Fibroblast of skin of back (primary cell): Measurements from ENCODE around the gene FILIP1L.
"Not testable (repeated sequence)": the region's sequence is repeated elsewhere in the genome, so short reads cannot be mapped to it uniquely, and the experiment has no call there.

Source experiments
- DNase-seq: peaks from one replicate; pipeline ENCODE4 v3.0.0-alpha.2; 2013

The FILIP1L gene

DNA sequence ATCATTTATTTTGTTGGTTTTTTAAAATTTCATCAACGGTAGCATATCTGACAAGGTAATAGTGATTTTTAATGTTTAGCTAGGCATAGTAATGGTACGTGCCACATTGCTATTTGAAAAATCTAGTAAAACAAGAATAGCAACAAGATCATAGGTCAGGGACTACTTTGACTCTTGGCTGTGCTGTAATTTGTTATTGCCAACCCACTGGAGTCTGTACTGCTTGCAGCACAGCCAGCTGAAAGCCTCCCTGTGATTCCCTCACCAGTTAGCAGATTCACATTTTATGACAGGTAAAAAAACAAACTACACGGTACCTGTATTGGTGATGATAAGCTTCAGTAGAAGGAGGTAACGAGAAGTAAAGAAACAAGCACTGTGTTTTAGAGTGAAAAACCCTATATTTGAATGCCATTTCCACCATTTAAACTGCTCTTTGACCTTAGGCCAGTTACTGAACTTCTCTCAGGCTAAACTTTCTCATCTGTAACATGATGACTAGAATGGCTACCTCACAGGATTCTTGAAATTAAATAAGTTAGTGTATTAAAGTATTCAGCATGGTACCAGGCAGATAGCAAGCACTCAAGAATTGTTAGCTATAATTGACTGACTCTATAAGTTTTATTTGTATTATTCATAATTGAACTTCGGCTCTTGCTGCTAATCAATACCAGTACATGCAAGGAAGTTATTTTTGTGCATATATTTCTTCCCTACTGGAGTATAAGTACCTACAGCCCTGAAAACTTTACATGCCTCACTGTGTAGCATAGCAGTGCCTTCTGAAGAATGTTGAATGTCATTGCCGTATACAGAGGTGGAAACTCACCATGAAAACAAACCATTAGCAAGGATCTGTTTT, 16.1 kb downstream of the FILIP1L start:
- no peak for DNase-seq

DNA sequence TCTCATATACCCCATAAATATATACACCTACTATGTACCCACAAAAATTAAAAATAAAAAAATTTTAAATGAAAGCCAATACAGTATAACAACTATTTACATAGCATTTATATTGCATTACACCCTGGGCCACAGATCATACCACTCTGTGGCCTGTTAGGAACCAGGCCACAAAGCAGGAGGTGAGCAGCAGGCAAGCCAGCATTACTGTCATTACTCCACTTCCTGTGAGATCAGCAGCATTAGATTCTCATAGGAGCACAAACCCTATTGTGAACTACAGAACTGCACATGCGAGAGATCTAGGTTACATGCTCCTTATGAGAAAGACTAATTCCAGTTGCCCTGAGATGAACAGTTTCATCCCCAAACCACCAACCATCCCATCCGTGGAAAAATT, 17.4 kb downstream of the FILIP1L start:
- no peak for DNase-seq

DNA sequence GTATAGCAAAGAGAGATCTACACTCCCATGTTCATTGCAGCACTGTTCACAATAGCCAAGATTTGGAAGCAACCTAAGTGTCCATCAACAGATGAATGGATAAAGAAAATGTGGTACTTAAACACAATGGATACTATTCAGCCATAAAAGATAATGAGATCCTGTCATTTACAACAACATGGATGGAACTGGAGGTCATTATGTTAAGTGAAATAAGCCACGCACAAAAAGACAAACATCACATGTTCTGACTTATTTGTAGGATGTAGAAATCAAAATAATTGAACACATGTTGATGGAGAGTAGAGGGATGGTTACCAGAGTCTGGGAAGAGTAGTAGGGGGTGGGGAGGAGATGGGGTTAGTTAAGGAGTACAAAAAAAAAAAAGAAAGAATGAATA, 18.0 kb downstream of the FILIP1L start:
- DNase-seq, result not testable (repeated sequence)

DNA sequence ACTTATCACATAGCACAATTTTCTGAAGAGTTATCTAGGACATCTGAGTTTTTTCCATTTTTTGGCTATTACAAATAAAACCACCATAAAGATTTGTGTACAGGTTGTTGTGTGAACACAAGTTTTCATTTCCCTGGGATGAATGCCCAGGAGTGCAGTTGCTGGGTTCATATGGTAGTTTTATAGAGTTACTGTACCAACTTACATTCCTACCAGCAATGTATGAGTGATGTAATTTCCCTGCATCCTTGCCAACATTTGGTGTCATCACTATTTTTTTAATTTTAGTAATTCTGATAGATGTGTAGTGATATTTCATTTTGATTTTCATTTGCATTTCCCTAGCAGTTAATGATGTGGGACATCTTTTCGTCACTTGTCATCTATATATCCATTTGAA, 20.5 kb downstream of the FILIP1L start:
- peak; percentile 58 for DNase-seq

DNA sequence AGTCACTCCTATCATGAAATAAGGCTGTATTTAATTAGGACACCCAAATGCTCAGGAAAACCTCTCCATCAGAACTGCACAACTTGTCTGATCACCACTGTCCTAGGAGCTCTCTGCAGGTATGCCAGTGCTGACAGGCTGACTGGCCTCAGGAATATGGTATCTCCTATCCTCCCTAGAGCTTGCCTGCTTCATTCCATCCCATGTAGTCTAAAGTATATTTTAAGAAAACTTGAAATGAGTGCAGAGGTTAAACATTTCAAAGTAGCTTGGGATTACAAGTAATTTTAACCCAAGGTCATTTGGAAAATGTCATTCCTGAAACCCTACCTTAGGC, 23.7 kb downstream of the FILIP1L start:
- DNase-seq, result no peak

DNA sequence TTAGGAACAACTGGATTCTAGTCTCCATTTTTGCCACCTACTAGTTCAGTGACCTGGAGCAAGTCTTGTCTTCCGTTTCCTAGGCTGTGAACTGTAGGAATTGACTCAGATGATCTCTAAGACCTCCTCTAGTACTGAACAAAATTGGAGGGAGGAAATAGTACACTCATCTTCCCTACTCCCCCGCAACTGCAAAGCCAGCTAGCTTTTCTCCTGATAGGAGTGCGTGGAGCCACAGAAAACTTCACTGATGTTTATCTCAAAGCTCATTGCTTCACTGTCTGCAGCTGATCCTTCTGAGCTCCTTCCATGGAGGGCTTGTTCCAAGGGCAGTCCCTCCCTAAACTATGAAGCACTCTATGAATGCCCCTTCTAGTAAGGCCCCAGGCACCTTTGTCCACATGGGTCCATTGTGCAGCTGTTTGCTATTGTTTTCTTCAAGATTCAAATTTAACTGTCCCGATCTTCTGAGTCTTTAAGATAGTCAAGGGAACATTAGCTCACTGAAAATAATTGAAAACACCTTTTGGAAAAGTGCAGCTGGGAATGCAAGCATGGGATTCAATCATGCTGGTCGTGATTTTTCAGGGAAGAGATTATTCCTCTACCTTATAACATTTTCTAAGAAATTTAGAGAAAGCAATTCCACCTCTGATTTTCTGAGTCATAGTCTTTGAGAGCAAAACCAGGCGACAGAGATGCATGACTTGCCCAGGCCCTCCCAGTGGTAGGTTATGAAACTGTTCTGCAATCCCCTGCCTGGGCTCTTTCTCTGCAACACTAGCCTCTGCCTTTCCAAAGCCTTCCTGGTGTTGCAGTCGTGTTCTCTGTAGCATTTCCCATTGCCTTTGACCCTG, 24.3 kb downstream of the FILIP1L start:
- DNase-seq, result peak; percentile 66

DNA sequence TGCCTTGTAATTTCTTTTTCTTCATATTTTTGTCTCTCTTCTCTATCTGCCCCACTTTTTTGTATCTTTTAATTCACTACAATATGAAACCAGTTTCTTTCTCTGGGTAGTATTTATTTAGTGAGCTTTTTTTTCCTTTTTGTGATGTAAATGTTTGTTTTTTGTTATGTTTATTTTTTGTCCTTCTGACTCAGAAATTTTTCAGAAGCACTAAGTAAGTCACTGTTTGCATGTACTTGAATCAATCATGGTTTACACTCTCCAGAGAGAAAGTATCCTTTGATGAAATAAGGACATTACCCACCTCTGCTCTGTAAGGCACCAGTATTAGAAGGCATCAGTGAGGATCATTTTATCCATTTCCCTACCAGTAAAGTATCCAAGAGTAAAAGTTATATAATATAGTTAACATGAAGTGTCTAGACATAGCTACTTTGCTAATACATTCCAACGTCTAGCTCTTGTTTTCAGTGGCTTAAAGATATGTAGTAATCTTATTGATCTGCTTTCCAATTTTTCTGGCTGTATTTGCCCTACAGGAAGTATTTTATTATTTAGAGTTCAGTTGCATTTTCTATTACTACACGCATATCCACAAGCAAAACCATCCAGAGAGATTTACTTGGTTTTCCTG, 25.4 kb downstream of the FILIP1L start:
- no peak for DNase-seq

DNA sequence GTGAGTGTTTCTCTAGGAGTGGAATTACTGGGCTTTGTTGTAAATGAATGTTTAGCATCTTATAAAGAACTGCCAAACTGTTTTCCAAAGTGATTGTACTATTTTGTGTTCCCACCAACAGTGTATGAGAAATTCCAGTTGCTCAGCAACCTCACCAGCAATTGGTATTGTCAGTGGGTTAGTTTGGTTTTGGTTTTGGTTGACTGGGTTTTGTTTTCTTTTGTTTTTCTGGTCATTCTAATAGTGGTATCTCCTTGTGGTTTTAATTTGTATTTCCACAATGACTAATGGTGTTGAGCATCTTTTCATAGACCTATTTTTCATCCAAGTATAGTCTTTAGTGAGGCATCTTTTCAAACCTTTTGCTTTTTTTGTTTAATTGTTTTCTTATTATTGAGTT, 27.1 kb downstream of the FILIP1L start:
- peak; percentile 90 for DNase-seq

DNA sequence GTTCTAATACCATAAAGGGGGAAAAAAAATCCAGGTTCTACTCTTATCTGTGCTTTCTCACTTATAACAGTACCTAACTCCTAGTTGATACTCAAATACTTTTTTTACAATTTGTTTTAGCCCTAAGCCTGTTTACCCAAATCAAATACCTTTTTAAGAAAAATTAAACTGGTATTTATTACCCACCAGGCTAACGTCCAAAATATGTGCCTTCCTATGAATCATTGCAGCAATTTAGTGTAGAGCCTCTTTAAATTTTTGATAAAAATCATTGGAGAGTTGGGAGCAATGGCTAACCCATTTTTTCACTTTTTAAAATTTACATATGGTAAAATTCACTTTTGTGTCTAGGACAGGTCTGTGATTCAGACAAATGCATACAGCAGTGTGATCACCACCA, 27.9 kb downstream of the FILIP1L start:
- DNase-seq, result no peak

DNA sequence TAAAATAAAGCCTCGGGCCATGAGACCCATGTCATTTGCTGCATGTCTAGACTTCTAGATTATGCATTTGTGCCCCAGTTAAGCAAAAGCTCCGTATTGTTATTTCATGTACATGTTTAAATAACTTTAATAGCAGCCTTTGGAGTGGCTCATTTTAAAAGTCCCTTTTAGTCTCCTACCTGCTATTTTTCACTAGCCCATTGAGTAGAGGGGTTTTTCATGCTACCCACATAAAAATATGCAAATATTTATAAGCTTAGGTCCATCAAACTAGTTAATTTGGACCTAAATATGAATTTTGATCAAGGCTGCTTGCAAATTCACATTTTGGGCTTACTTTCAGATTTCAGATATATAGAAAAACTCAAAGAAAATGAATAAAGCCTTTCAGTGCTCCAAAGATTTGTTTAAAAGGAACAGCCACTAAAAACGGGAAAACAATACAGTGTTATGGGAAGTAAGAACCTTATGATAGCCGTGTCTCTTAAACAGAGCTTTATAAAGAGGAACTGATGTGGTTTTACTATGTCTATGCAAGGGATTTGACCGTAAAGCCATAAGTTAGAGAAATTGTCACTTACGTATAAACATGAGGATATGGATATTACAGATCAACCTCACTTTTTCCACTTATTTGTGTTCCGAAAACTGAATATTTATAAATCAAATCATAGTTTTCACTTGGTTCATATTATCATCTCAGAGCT, 30.0 kb downstream of the FILIP1L start:
- no peak for DNase-seq

DNA sequence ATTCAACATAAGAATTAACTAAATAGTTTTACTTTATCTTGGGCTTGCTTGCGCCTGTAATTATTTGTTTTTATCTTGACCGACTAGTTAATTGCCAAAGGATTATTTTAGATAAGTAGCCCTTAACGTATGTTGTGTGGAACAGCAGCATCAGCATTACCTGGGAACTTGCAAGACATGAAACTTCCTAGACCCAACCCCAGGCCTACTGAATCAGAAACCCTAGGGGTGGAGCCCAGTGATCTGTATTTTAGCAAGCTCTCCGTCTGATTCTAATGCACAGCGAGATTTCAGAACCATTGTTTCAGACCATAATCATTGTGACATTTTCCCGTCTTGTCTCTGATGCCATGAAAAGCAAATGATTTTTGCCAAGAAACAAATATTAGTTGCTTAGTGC, 31.1 kb downstream of the FILIP1L start:
- no peak for DNase-seq

DNA sequence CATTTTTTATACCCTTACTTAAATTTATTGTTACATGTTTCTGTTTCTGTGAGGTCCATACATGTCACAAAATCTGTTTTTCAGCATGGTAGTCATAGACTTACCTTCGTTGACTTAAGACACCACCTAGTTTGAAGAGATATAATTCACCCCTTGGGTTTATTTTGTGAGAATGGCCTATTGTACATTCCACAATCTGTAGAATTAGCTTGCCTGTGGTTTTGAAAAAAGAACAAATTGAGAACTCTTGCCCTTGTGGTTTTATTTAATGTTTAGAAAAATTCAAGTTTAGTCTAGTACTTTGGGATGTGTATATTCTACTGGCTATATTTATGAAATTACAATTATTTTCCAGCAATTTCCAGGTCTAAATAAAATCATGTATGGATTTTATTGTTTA, 31.6 kb downstream of the FILIP1L start:
- peak; percentile 50 for DNase-seq

DNA sequence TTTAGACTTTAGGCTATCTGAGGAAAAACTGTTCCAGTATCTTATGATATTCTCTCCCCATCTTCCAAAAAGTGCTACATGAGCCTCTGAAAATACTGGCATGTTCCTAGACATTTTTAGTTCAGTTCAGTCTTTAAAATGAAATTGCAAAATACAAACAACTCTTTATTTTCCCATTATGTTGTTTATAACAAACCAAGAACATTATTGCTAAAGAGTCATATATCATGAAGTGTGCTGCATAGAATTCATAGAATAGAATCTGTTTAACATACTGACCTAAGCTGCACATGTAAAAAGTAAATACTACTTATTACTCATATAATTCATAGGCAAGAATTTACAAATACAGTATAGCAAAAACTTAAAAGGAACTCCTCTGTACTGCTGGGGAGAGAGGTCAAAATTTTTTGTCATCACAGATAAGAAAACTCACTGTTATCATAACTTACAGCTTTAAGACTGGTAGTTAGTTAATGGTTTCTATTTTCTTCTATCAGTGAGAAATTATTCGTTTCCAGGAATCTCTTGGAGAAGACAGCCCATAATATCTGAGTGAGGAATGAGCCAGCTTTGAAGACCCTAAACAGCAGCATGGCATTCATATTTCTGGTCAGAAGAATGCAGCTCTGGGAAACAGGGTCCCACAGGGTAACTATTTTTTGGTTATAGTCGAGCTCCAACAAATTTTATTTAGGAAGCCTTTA, 32.2 kb downstream of the FILIP1L start:
- peak; percentile 57 for DNase-seq

DNA sequence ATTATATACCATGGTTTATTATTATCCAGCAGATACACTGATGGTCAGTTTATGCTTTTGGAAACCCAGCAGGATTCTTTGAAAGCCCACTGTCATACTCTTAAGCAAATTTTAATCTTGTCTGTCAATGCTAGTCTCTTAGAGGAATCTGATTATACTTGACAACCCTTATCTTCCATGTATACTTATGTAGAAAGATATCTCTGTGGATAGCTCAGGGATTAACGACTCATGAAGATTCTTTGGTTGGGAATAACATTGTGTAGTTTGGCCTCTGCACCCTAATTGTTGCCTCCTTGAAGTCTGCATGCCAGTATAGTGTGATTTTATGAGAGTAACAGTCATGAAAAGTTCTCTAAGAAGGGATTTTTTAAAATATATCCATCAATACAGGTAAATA, 33.0 kb downstream of the FILIP1L start:
- peak; percentile 50 for DNase-seq

DNA sequence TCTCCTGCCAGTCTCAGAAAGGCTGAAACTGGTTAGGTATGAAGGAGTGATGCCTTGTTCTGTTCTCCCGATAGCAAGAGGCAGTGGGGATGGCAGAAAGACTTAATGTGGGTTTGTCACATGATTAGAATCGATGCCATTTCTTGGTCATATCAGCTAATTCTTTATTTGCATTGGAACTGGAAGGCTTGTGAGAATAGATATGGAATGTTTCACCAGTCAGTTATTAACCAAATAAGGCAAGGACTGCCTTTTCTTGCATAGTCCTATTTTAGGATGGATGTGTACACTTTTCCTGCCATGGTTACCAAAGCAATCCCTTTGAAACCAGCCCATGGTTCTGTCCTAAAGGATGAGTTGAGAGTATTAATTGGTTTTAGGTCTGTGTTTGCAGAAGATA, 33.7 kb downstream of the FILIP1L start:
- DNase-seq, result peak; percentile 93

DNA sequence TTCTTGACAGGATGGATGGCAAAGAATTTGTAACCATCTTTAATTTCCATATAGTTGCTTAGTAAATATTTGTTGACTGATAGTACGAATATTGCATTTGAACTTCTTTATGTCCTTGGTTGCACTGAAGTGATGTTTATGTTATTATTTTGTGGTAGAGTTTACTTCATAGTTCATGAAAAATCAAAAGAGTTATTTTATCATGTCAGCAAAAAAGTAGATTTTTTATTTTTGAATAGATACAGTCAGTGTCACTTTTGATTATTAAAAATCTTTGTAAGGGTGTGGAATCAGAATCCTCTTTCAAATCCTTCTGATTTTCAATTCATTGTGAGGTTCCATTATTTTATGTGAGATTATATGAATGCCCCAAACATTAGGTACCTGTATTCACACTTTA, 35.0 kb downstream of the FILIP1L start:
- DNase-seq, result no peak

DNA sequence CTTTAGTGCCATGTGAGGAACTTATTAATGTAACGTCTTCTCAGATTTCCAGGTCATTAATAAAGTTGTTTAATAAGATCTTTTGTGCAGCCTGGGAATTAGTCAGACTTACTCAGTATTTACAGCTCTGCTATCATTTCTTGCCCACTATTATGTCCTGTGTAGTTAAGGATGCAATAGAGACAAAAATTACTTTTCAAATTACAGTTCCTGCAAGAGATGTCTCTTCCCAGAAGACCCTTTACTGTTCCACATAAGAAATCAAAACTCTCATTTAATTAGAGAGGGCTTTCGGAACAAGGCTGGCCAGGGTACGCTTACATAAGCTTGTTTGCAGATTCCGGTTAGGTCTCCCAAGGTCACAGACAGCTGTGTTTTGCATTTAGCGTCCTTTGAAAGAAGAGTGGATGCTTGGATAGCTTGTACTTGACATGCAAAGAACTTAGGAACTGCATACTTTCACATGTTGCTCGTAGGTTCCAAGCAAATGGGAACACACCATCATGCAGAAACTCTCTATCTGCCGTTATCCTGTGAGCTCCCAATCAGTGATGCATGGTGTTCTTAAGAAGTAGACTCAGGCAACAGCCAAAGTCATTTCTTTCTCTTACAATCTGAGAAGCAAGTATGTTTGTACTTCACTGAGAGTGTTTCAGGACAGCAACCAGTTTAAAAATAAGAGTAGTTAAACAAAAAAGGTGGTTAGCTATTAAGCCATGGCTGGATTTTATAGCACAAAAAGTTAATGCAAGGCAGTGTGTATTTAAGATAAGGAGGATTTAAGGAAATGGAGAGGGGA, 37.4 kb downstream of the FILIP1L start:
- no peak for DNase-seq

DNA sequence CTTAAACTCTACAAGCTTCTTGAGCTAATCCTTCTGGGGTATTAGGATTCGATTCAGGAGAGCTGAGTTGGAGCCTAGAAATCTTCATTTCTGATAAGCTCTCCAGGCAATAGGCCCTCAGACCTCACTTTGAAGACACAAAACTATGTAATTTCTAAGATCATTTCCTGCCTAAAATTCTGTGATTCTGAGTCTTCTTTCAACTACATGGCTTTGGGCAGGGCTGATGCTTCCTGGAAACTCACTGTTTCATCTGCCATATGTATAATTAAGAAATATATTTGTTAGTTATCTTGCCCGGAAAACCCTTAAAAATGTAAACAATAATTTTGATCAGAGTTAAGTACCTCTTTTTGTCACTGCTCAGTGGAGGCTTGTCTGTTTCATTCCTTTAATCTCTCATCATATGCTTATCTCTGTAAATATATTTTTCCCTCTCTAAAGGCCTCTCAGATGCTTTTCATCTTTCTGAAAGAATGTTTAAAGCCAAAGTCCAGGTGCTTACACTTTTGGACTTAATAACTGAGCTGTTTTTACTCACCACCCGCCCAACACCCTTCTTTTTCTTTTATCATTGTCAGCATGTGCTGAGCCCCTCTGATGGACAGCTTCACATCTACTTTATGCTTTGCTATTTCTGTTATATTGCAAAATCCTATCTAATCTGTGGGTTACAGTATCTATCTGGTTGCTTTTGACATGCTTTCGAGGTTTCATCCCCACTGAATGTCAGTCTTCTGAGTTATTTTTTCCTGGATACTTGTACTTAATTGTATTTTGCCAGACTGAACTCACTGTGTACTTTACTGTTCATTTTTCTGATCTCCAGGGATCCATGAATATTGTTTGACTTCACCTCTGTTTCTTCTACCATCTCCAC, 38.2 kb downstream of the FILIP1L start:
- no peak for DNase-seq

DNA sequence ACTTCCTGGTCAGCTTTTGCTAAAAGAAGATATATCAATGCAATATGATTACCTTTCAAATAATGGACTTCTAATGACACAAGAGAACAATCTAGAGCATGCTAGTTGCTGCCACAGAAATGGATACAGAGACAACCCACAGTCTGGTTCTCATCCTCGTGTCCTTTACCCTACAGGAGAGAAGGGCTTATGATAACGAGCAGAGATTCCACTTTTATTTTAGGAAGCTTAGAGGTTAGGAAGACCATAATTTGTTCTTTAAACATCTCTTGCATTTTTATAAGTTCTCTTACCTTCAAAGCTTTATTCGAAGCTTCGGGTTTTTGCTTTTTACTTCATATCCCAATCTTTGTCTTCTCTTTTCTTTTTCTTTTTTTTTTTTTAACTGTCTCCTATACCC, 39.1 kb downstream of the FILIP1L start:
- DNase-seq, result no peak

DNA sequence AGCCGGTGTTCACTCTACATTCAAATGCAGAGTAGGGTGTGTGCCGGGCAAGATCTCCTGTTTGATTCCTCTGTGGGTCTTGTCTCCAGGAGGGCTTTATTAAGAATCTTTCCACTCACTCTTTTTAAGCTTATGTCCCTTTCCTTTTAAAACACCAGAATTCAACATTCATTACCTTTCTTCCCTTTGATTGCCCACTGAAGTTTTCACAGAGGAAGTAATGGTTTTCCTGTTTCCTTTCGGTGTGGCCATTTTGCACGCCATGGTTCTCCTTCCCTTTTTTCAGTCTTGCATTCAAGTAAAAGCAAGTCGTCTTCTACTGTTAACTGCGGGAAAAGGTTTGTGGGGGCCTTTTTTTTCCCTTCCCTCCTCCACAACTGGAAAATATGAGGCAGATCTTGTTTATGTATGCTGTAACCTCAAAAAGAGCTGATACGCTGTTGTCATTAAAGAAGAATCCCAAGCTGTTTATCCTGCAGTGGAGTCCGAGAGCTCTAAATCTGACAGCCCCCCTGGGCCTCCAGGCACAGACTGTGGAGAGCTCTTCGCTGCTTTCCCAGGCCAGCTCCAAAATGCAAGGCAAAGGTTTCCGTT, 40.5 kb downstream of the FILIP1L start:
- DNase-seq, result peak; percentile 93
